ENCODE measurements around the gene OTOG. TPM values are rescaled to one million over a fixed set of nuclear protein-coding genes. Genes with fewer than 3 reads are reported as not detected.

Gene OTOG
- total RNA-seq, 1 experiment from 2014 or later, result not detected

- peaks cover 17% of the 10 kb centered on the region for H3K27me3 Mint-ChIP-seq (ENCODE audit: insufficient read depth, unreplicated experiment)
- ChIA-PET CTCF (interaction anchor here (0.6 to 1.9 kb wide), 5 partner anchors 10 to 183 kb away, joined by 3 to 6 read pairs (median 4); no protein-coding TSS in a partner anchor), POLR2A (interaction anchor here (0.9 kb wide), 1 partner anchor 169 kb away, joined by 3 read pairs; no protein-coding TSS in a partner anchor)
- no peak overlapping the region for H3K4me3 Mint-ChIP-seq (ENCODE audit: unreplicated experiment)
- no peaks in the 10 kb centered on the region for H3K9me3 Mint-ChIP-seq (ENCODE audit: unreplicated experiment)
- DNase-seq (ENCODE audit: unreplicated experiment), result no peak
- no peaks in the 10 kb centered on the region for H3K4me1 Mint-ChIP-seq (ENCODE audit: insufficient read depth, unreplicated experiment)
- BruUV-seq (replicated peaks), result no TSS peak
- no peak overlapping the region for H3K27ac Mint-ChIP-seq (ENCODE audit: low read depth, unreplicated experiment)
- no peaks in the 10 kb centered on the region for H3K36me3 Mint-ChIP-seq (ENCODE audit: insufficient read depth, unreplicated experiment)
- no peak for TF ChIP-seq CTCF (IDR thresholded peaks at IDR 0.05; ENCODE audit: unreplicated experiment)
- intact Hi-C loops (cut with micrococcal nuclease), result no loop called here
These were observed 873 bp downstream of the OTOG start for GRCh38 chr11:17547932-17548331.

- intact Hi-C loops (cut with micrococcal nuclease), result no loop called here
- DNase-seq (ENCODE audit: unreplicated experiment), result no peak
- CTCF ChIA-PET, result interaction anchor here (0.5 to 0.8 kb wide), 6 partner anchors 10 to 275 kb away, joined by 3 to 5 read pairs (median 4); no protein-coding TSS in a partner anchor
These were observed 1.4 kb downstream of the OTOG start for GRCh38 chr11:17548444-17548843.

GRCh38 chr11:17550450-17551346, 3.6 kb downstream of the OTOG start:
- POLR2A ChIA-PET, result no interaction called here
- no TSS peak for BruUV-seq (replicated peaks)
- Mint-ChIP-seq H3K4me3 (ENCODE audit: unreplicated experiment) (no peak overlapping the region), H3K27me3 (ENCODE audit: insufficient read depth, unreplicated experiment) (peaks cover 17% of the 10 kb centered on the region), H3K4me1 (ENCODE audit: insufficient read depth, unreplicated experiment) (no peaks in the 10 kb centered on the region), H3K27ac (ENCODE audit: low read depth, unreplicated experiment) (no peak overlapping the region), H3K36me3 (ENCODE audit: insufficient read depth, unreplicated experiment) (no peaks in the 10 kb centered on the region), H3K9me3 (ENCODE audit: unreplicated experiment) (no peaks in the 10 kb centered on the region)
- TF ChIP-seq CTCF (IDR thresholded peaks at IDR 0.05; ENCODE audit: unreplicated experiment), result no peak
- intact Hi-C loops (cut with micrococcal nuclease), result no loop called here
- CTCF ChIA-PET, result interaction anchor here (0.6 kb wide), 2 partner anchors 10 to 19 kb away, joined by 3 to 4 read pairs; no protein-coding TSS in a partner anchor
- DNase-seq (ENCODE audit: unreplicated experiment), result no peak

More at GRCh38 chr11:17548444-17548843, 1.4 kb downstream of the OTOG start:
- POLR2A ChIA-PET, result interaction anchor here (0.9 kb wide), 1 partner anchor 170 kb away, joined by 3 read pairs; no protein-coding TSS in a partner anchor
- BruUV-seq (replicated peaks), result no TSS peak
- H3K9me3 Mint-ChIP-seq (ENCODE audit: unreplicated experiment), result no peaks in the 10 kb centered on the region
- H3K27me3 Mint-ChIP-seq (ENCODE audit: insufficient read depth, unreplicated experiment), result peaks cover 17% of the 10 kb centered on the region
- TF ChIP-seq CTCF (IDR thresholded peaks at IDR 0.05; ENCODE audit: unreplicated experiment), result no peak
- no peaks in the 10 kb centered on the region for H3K4me1 Mint-ChIP-seq (ENCODE audit: insufficient read depth, unreplicated experiment)
- H3K36me3 Mint-ChIP-seq (ENCODE audit: insufficient read depth, unreplicated experiment), result no peaks in the 10 kb centered on the region
- no peak overlapping the region for H3K4me3 Mint-ChIP-seq (ENCODE audit: unreplicated experiment)
- H3K27ac Mint-ChIP-seq (ENCODE audit: low read depth, unreplicated experiment), result no peak overlapping the region

GRCh38 chr11:17551347-17552040, 4.4 kb downstream of the OTOG start:
- ChIA-PET POLR2A (no interaction called here), CTCF (interaction anchor here (0.6 kb wide), 1 partner anchor 9 kb away, joined by 4 read pairs; no protein-coding TSS in a partner anchor)
- Mint-ChIP-seq H3K9me3 (ENCODE audit: unreplicated experiment) (no peaks in the 10 kb centered on the region), H3K4me3 (ENCODE audit: unreplicated experiment) (no peak overlapping the region), H3K27ac (ENCODE audit: low read depth, unreplicated experiment) (no peak overlapping the region), H3K36me3 (ENCODE audit: insufficient read depth, unreplicated experiment) (no peaks in the 10 kb centered on the region), H3K27me3 (ENCODE audit: insufficient read depth, unreplicated experiment) (peaks cover 16% of the 10 kb centered on the region), H3K4me1 (ENCODE audit: insufficient read depth, unreplicated experiment) (no peaks in the 10 kb centered on the region)
- intact Hi-C loops (cut with micrococcal nuclease), result no loop called here
- DNase-seq (ENCODE audit: unreplicated experiment), result no peak
- no TSS peak for BruUV-seq (replicated peaks)
- TF ChIP-seq CTCF (IDR thresholded peaks at IDR 0.05; ENCODE audit: unreplicated experiment), result no peak

Data from MCF 10A (cell line).